Urinary bladder (tissue), 4 donors: ENCODE data around the gene DIS3L2. TPM values are rescaled to one million over a fixed set of nuclear protein-coding genes. Genes with fewer than 3 reads are reported as not detected.
A peak's percentile ranks its signal among the peaks of the same experiment; 100 is the strongest.

Experiments
- DNase-seq: peaks from one replicate; pipeline ENCODE4 v3.0.0-alpha.2; 2015; ENCODE audit errors: extremely low spot score
- H3K27ac ChIP-seq: one replicate; pipeline ENCODE4 v1.5.1; 2013; ENCODE audit warnings: low read depth, mild to moderate bottlenecking, moderate library complexity
- H3K36me3 ChIP-seq: one replicate; pipeline ENCODE4 v1.6.1; 2013; ENCODE audit warnings: mild to moderate bottlenecking, moderate library complexity; ENCODE audit not compliant: insufficient read depth
- H3K4me1 ChIP-seq: one replicate; pipeline ENCODE4 v1.6.1; 2013; ENCODE audit warnings: mild to moderate bottlenecking, moderate library complexity; ENCODE audit not compliant: insufficient read depth
- H3K4me3 ChIP-seq: one replicate; pipeline ENCODE4 v1.5.1; 2013; ENCODE audit warnings: low read depth, low read length
- WGBS: extraction: QIAGEN DNeasy Blood & Tissue Kit; methylation state at CpG from one replicate; pipeline ENCODE4 v1.1.7; 2013; 5-methylcytosine and 5-hydroxymethylcytosine counted together
- polyA plus RNA-seq: library from polyadenylated mRNA; stranded (reverse); fragments of 200-250 nt; gene quantifications from one replicate; pipeline ENCODE4 v1.2.3, GENCODE V29; 2013
- total RNA-seq: library from RNA; depleted of rRNA; stranded (reverse); fragments of >200 nt; gene quantifications from one replicate; pipeline ENCODE4 v1.2.3, GENCODE V29; 2014
- donor health status: healthy with polysubstance abuse.
- donor health status: healthy.

The DIS3L2 gene
- total and polyA plus RNA-seq, 2 donors = 15.0 to 33.6 TPM

GRCh38 chr2:231987124-231987727, 25.7 kb downstream of the DIS3L2 start:
- Histone ChIP-seq H3K27ac (no peak overlapping the region), H3K4me3 (no peak overlapping the region), H3K4me1 (no peaks in the 10 kb centered on the region), H3K36me3 (no peaks in the 10 kb centered on the region)
- WGBS = 57% methylated on average over 5 of the region's 5 CpGs
- DNase-seq = peak; percentile 2

- Histone ChIP-seq H3K36me3 (no peaks in the 10 kb centered on the region), H3K4me1 (no peaks in the 10 kb centered on the region), H3K4me3 (no peak overlapping the region), H3K27ac (no peak overlapping the region)
- DNase-seq = no peak
- 79% methylated on average over 8 of the region's 8 CpGs for WGBS
These were observed 26.8 kb downstream of the DIS3L2 start for GRCh38 chr2:231988179-231988866.

GRCh38 chr2:231991664-231992063, 30.2 kb downstream of the DIS3L2 start:
- no peak overlapping the region for H3K4me3 ChIP-seq
- DNase-seq = no peak
- H3K27ac ChIP-seq = no peak overlapping the region
- H3K36me3 ChIP-seq = no peaks in the 10 kb centered on the region
- WGBS = 72% methylated on average over 3 of the region's 3 CpGs
- no peaks in the 10 kb centered on the region for H3K4me1 ChIP-seq

- Histone ChIP-seq H3K4me1 (no peaks in the 10 kb centered on the region), H3K4me3 (no peak overlapping the region), H3K27ac (no peak overlapping the region), H3K36me3 (no peaks in the 10 kb centered on the region)
- DNase-seq = no peak
- 73% methylated on average over 5 of the region's 5 CpGs for WGBS
These were observed 31.4 kb downstream of the DIS3L2 start for GRCh38 chr2:231992888-231993287.

- DNase-seq = no peak
- Histone ChIP-seq H3K27ac (no peak overlapping the region), H3K4me3 (no peak overlapping the region), H3K4me1 (no peaks in the 10 kb centered on the region), H3K36me3 (peaks cover 2% of the 10 kb centered on the region)
- WGBS = 93% methylated on average over 2 of the region's 2 CpGs
These were observed 35.5 kb downstream of the DIS3L2 start for GRCh38 chr2:231996797-231997540.

GRCh38 chr2:231998046-231998445, 36.5 kb downstream of the DIS3L2 start:
- DNase-seq = no peak
- H3K27ac ChIP-seq = no peak overlapping the region

GRCh38 chr2:232000439-232000838, 38.9 kb downstream of the DIS3L2 start:
- 96% methylated on average over 2 of the region's 2 CpGs for WGBS

More at GRCh38 chr2:231998046-231998445, 36.5 kb downstream of the DIS3L2 start:
- Histone ChIP-seq H3K36me3 (peaks cover 2% of the 10 kb centered on the region), H3K4me1 (no peaks in the 10 kb centered on the region), H3K4me3 (no peak overlapping the region)

GRCh38 chr2:232001073-232001472, 39.6 kb downstream of the DIS3L2 start:
- WGBS = 99% methylated on average over 1 of the region's 1 CpG
- Histone ChIP-seq H3K4me1 (no peaks in the 10 kb centered on the region), H3K4me3 (no peak overlapping the region), H3K27ac (no peak overlapping the region), H3K36me3 (peaks cover 2% of the 10 kb centered on the region)
- no peak for DNase-seq

More at GRCh38 chr2:232000439-232000838, 38.9 kb downstream of the DIS3L2 start:
- Histone ChIP-seq H3K36me3 (peaks cover 2% of the 10 kb centered on the region), H3K27ac (no peak overlapping the region), H3K4me1 (no peaks in the 10 kb centered on the region), H3K4me3 (no peak overlapping the region)
- no peak for DNase-seq

GRCh38 chr2:232006253-232006652, 44.7 kb downstream of the DIS3L2 start:
- Histone ChIP-seq H3K4me1 (no peaks in the 10 kb centered on the region), H3K4me3 (no peak overlapping the region), H3K27ac (no peak overlapping the region), H3K36me3 (no peaks in the 10 kb centered on the region)
- WGBS = 94% methylated on average over 3 of the region's 3 CpGs
- no peak for DNase-seq

GRCh38 chr2:232008907-232009638, 47.6 kb downstream of the DIS3L2 start:
- Histone ChIP-seq H3K4me1 (no peaks in the 10 kb centered on the region), H3K4me3 (no peak overlapping the region), H3K36me3 (no peaks in the 10 kb centered on the region), H3K27ac (no peak overlapping the region)
- DNase-seq = no peak
- WGBS = 92% methylated on average over 4 of the region's 4 CpGs

- Histone ChIP-seq H3K4me1 (no peaks in the 10 kb centered on the region), H3K36me3 (no peaks in the 10 kb centered on the region), H3K4me3 (no peak overlapping the region), H3K27ac (no peak overlapping the region)
- no peak for DNase-seq
- 85% methylated on average over 4 of the region's 4 CpGs for WGBS
These were observed 48.2 kb downstream of the DIS3L2 start for GRCh38 chr2:232009639-232010274.

GRCh38 chr2:232013701-232014353, 52.3 kb downstream of the DIS3L2 start:
- Histone ChIP-seq H3K4me1 (no peaks in the 10 kb centered on the region), H3K36me3 (no peaks in the 10 kb centered on the region), H3K27ac (no peak overlapping the region), H3K4me3 (no peak overlapping the region)
- WGBS = 68% methylated on average over 3 of the region's 3 CpGs
- DNase-seq = no peak

GRCh38 chr2:232014681-232015080, 53.2 kb downstream of the DIS3L2 start:
- no peak for DNase-seq
- WGBS = 95% methylated on average over 4 of the region's 4 CpGs
- H3K36me3 ChIP-seq = no peaks in the 10 kb centered on the region
- H3K4me3 ChIP-seq = no peak overlapping the region
- H3K27ac ChIP-seq = no peak overlapping the region
- H3K4me1 ChIP-seq = no peaks in the 10 kb centered on the region
